Mammary epithelial cell (primary cell): ENCODE results near the gene TLK1.

ENCODE experiments used
- EZH2 ChIP-seq: IDR thresholded peaks from 2 replicates; pipeline ENCODE4 v1.6.1; 2012; ENCODE audit warnings: low read length, inconsistent platforms, borderline replicate concordance
- TF ChIP-seq, protein P1 (sequence below), 2 donors: IDR thresholded peaks in 1 of 2; conservative IDR thresholded peaks in 1 of 2; 2 replicates each; pipeline ENCODE4 v1.5.1; 2011 to 2012; ENCODE audit warnings: inconsistent platforms in 2 of 2, low read length in 2 of 2, mild to moderate bottlenecking in 2 of 2, control low read depth in 1 of 2, low read depth in 1 of 2; ENCODE audit not compliant: insufficient read depth in 1 of 2; ENCODE audit errors: extremely low read depth in 1 of 2

DNA sequence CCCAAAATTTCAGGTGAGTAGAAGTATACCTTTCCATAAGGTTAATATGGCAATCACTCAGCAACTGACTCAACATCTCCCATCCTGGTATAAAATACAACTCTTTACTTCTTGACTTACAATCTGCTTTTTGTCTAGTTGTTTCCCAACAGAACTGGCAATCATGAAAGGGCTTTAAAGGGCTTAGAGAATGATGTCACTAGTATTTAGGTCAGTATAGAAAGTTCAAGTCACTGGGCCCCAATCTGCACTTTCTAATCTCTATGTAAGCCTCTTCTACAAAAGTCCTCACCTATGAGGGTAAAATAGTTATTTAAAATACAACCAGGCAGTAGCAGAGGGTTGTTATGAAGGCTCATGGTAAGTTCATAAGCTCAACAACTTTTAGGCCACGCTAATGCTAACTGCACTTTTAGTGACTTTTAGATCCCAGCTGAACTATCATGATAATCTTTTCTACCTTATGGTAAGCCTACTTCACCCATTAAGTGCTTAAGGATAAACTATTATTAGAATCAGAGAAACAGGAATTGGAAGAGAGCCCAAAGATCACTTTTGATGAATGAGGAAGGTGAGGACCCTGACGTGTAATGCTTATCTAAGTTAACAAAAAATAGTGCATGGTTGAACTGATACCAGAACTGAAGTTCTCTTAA, 152.0 kb downstream of the TLK1 start:
- TF ChIP-seq, protein P1, sequence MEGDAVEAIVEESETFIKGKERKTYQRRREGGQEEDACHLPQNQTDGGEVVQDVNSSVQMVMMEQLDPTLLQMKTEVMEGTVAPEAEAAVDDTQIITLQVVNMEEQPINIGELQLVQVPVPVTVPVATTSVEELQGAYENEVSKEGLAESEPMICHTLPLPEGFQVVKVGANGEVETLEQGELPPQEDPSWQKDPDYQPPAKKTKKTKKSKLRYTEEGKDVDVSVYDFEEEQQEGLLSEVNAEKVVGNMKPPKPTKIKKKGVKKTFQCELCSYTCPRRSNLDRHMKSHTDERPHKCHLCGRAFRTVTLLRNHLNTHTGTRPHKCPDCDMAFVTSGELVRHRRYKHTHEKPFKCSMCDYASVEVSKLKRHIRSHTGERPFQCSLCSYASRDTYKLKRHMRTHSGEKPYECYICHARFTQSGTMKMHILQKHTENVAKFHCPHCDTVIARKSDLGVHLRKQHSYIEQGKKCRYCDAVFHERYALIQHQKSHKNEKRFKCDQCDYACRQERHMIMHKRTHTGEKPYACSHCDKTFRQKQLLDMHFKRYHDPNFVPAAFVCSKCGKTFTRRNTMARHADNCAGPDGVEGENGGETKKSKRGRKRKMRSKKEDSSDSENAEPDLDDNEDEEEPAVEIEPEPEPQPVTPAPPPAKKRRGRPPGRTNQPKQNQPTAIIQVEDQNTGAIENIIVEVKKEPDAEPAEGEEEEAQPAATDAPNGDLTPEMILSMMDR (conservative IDR thresholded peaks at IDR 0.05 in 1 of 2, IDR thresholded peaks at IDR 0.05 in 1 of 2; ENCODE audit: extremely low read depth in 1 of 2, insufficient read depth in 1 of 2, low read depth in 1 of 2, low read length in 2 of 2) = no peak
- TF ChIP-seq EZH2 = no peak
